K562 (cell line): ENCODE measurements around the gene ARHGAP25. TPM values are rescaled to one million over a fixed set of nuclear protein-coding genes. Genes with fewer than 3 reads are reported as not detected.
A peak's percentile ranks its signal among the peaks of the same experiment; 100 is the strongest.

Experiments used
- CBX2 ChIP-seq: fragments of 200-600 bp; sonication (generic); IDR thresholded peaks from one replicate; pipeline ENCODE4 v1.6.1; 2012; ENCODE audit warnings: mild to moderate bottlenecking, low read length, inconsistent platforms; ENCODE audit not compliant: insufficient read depth, poor library complexity, severe bottlenecking
- CSDE1 ChIP-seq, 2 experiments: fragments of 450-650 bp; IDR thresholded peaks; 2 replicates each; pipeline ENCODE4 v1.6.1; 2016; ENCODE audit warnings: mild to moderate bottlenecking in 1 of 2
- DEAF1 ChIP-seq: fragments of 450-650 bp; formaldehyde crosslinking; IDR thresholded peaks from 2 replicates; pipeline ENCODE4 v1.4.0; 2020; ENCODE audit warnings: mild to moderate bottlenecking, moderate library complexity
- DMBX1 ChIP-seq: fragments of 250-450 bp; sonication (Bioruptor Pico); IDR thresholded peaks from 2 replicates; pipeline ENCODE4 v1.8.0; 2022; ENCODE audit warnings: inconsistent platforms, mild to moderate bottlenecking, moderate library complexity, borderline replicate concordance
- ERF ChIP-seq: fragments of 450-650 bp; formaldehyde crosslinking; IDR thresholded peaks from 2 replicates; pipeline ENCODE4 v1.4.0; 2020; ENCODE audit warnings: mild to moderate bottlenecking, mixed read lengths
- ETV1 ChIP-seq: fragments of 450-650 bp; conservative IDR thresholded peaks from 2 replicates; pipeline ENCODE4 v1.6.1; 2016; ENCODE audit warnings: missing genetic modification characterization, control low read depth, low read depth, missing compliant biosample characterization
- NFXL1 ChIP-seq: fragments of 450-650 bp; formaldehyde crosslinking; IDR thresholded peaks from 2 replicates; pipeline ENCODE4 v1.4.0; 2021; ENCODE audit warnings: mild to moderate bottlenecking
- POLR3A ChIP-seq: IDR thresholded peaks from 2 replicates; pipeline ENCODE4 v1.6.1; 2011; ENCODE audit warnings: borderline replicate concordance, mild to moderate bottlenecking, moderate library complexity; ENCODE audit not compliant: insufficient read length, insufficient read depth; ENCODE audit errors: extremely low read depth
- RAD21 ChIP-seq, 2 experiments: fragments of 250-450 bp in 1 of 2; fragments of 450-650 bp in 1 of 2; sonication (Bioruptor Pico) in 1 of 2; formaldehyde crosslinking in 1 of 2; IDR thresholded peaks in 1 of 2; conservative IDR thresholded peaks in 1 of 2; 2 replicates each; pipeline versions ENCODE4 v1.4.0 to v1.8.0; 2020 to 2022; ENCODE audit warnings: mild to moderate bottlenecking in 2 of 2, moderate library complexity in 1 of 2
- TAF9B ChIP-seq: fragments of 450-650 bp; IDR thresholded peaks from 2 replicates; pipeline ENCODE4 v1.6.1; 2018; ENCODE audit warnings: mild to moderate bottlenecking; ENCODE audit not compliant: partially characterized antibody
- TEAD1 ChIP-seq, 2 experiments: fragments of 450-650 bp in 1 of 2; sonication (generic) in 1 of 2; formaldehyde crosslinking; IDR thresholded peaks; 2 replicates each; pipeline versions ENCODE4 v1.4.0 to v1.8.0; 2020 to 2022; ENCODE audit warnings: mild to moderate bottlenecking in 2 of 2, missing genetic modification reagents in 1 of 2
- ZNF274 ChIP-seq: IDR thresholded peaks from 2 replicates; pipeline ENCODE4 v1.6.1; 2011; ENCODE audit warnings: low read depth, mild to moderate bottlenecking, low read length, moderate library complexity, borderline replicate concordance
- ZNF318 ChIP-seq, 2 experiments: fragments of 450-650 bp; IDR thresholded peaks; 2 replicates each; pipeline ENCODE4 v1.6.1; 2016; ENCODE audit warnings: mild to moderate bottlenecking in 2 of 2, borderline replicate concordance in 1 of 2, low read depth in 1 of 2, moderate library complexity in 1 of 2
- ZNF639 ChIP-seq, 2 experiments: fragments of 200-800 bp in 1 of 2; sonication (Bioruptor generic) in 1 of 2; sonication (generic) in 1 of 2; formaldehyde crosslinking in 1 of 2; IDR thresholded peaks in 1 of 2; conservative IDR thresholded peaks in 1 of 2; 2 replicates each; pipeline versions ENCODE4 v1.5.0 to v1.6.1; 2016 to 2020; ENCODE audit warnings: missing compliant biosample characterization in 1 of 2, missing genetic modification characterization in 1 of 2, missing genetic modification reagents in 1 of 2
- ZNF75A ChIP-seq: fragments of 450-650 bp; formaldehyde crosslinking; IDR thresholded peaks from 2 replicates; pipeline ENCODE4 v1.4.0; 2020; ENCODE audit warnings: mild to moderate bottlenecking
- polyA plus RNA-seq, 8 experiments: library from polyadenylated mRNA; depleted of rRNA in 4 of 8; stranded (reverse) in 5 of 8; unstranded in 3 of 8; fragments of >200 nt; fragmentation: Nextera tagmentation in 2 of 8; fragmentation: Illumina TruSeq in 1 of 8; extraction: Ambion mirVana in 2 of 8; extraction: Trizol in 1 of 8; gene quantifications; 2 replicates each; pipeline versions ENCODE4 v1.2.1 to v1.2.3, GENCODE V29; 2011 to 2014; ENCODE audit warnings: inconsistent platforms in 1 of 8, missing spikeins in 1 of 8
- total RNA-seq, 7 experiments: library from RNA; depleted of rRNA in 6 of 7; stranded (reverse); fragments of >200 nt in 6 of 7; fragmentation: Illumina TruSeq in 2 of 7; extraction: Trizol in 2 of 7; gene quantifications; 2 replicates each; pipeline versions ENCODE4 v1.2.1 to v1.2.3, GENCODE V29; 2011 to 2021; ENCODE audit warnings: low replicate concordance in 1 of 7

Gene ARHGAP25
- total and polyA plus RNA-seq, 9 of the 15 experiments (the other 6 are each of a cell fraction or from before 2014, with no cell fraction given) = 4.9 to 14.8 (median 10.7) TPM

- TF ChIP-seq NFXL1 (CRISPR knock-in tag) (no peak), RAD21 (CRISPR knock-in tag; conservative IDR thresholded peaks at IDR 0.05 in 1 of 2, IDR thresholded peaks at IDR 0.05 in 1 of 2) (no peak), ZNF318 (IDR thresholded peaks at IDR 0.05; ENCODE audit: borderline replicate concordance in 1 of 2, low read depth in 1 of 2) (no peak), ZNF75A (CRISPR knock-in tag) (no peak), CSDE1 (IDR thresholded peaks at IDR 0.05) (no peak), CBX2 (no peak), ZNF274 (no peak), DMBX1 (CRISPR knock-in tag) (0 out of 2 replicates have a peak, but pooled peaks have one; percentile 12), ETV1 (tag) (no peak), ZNF639 (CRISPR knock-in tag; conservative IDR thresholded peaks at IDR 0.05 in 1 of 2, IDR thresholded peaks at IDR 0.05 in 1 of 2) (no peak), TAF9B (no peak), DEAF1 (no peak), ERF (no peak), POLR3A (no peak), TEAD1 (CRISPR knock-in tag; IDR thresholded peaks at IDR 0.05) (no peak)
These were observed 97.7 kb downstream of the ARHGAP25 start (continued) for GRCh38 chr2:68832233-68832869.
